Erythroblast (primary cell): ENCODE results near the gene UCKL1.

ENCODE experiments used
- GATA1 ChIP-seq: IDR thresholded peaks from 2 replicates; pipeline ENCODE4 v1.6.1; 2011; ENCODE audit warnings: low read depth, mild to moderate bottlenecking, control low read depth, low read length, moderate library complexity
- POLR2A ChIP-seq: IDR thresholded peaks from 2 replicates; pipeline ENCODE4 v1.6.1; 2011; ENCODE audit warnings: mild to moderate bottlenecking, low read length

GRCh38 chr20:63964412-63964811 is 8.2 kb upstream of the UCKL1 start:
- TF ChIP-seq POLR2A (no peak), GATA1 (no peak)
